ENCODE results near the gene BRD1.

BRD1 gene

GRCh38 chr22:49724893-49725489 lies 102.7 kb downstream of the BRD1 start:
- DNase-seq = peak; percentile 88

- DNase-seq = peak; percentile 51
Observed at GRCh38 chr22:49724030-49724892, 103.4 kb downstream of the BRD1 start.

- DNase-seq = peak; percentile 34
Observed at GRCh38 chr22:49723478-49724029, 104.1 kb downstream of the BRD1 start.
